ENCODE measurements around the gene EVI5L. TPM values are rescaled to one million over a fixed set of nuclear protein-coding genes. Genes with fewer than 3 reads are reported as not detected.

EVI5L gene
- total RNA-seq, 3 donors from 2014 or later = 7.5 to 12.5 (median 9.2) TPM

- Histone ChIP-seq H3K27ac (no peak overlapping the region), H3K27me3 (peaks cover 5 to 45% of the 10 kb centered on the region in 2 donors), H3K4me3 (peak overlapping the region in 1 of 3 donors; percentile 32), H3K36me3 (no peaks in the 10 kb centered on the region), H3K4me1 (no peaks in the 10 kb centered on the region), H3K9me3 (no peaks in the 10 kb centered on the region)
- intact Hi-C loops (cut with DNase I; ENCODE audit: low total_unique reads) = no loop called here
- no peak for TF ChIP-seq POLR2A (IDR thresholded peaks at IDR 0.05)
- TF ChIP-seq CTCF (IDR thresholded peaks at IDR 0.05) = no peak
- TF ChIP-seq POLR2AphosphoS5 (IDR thresholded peaks at IDR 0.05) = no peak
- DNase-seq (ENCODE audit: low spot score in 2 of 2) = no peak
Observed at GRCh38 chr19:7787602-7788177, 42.3 kb upstream of the EVI5L start.

- Histone ChIP-seq H3K9me3 (no peaks in the 10 kb centered on the region), H3K36me3 (no peaks in the 10 kb centered on the region), H3K4me1 (no peaks in the 10 kb centered on the region), H3K27ac (no peak overlapping the region), H3K4me3 (peak overlapping the region in 2 of 3 donors; percentile 4 to 32), H3K27me3 (peaks cover 5 to 45% of the 10 kb centered on the region in 2 donors)
- no peak for DNase-seq (ENCODE audit: low spot score in 2 of 2)
- intact Hi-C loops (cut with DNase I; ENCODE audit: low total_unique reads) = no loop called here
- no peak for TF ChIP-seq CTCF (IDR thresholded peaks at IDR 0.05)
- no peak for TF ChIP-seq POLR2A (IDR thresholded peaks at IDR 0.05)
- TF ChIP-seq POLR2AphosphoS5 (IDR thresholded peaks at IDR 0.05) = no peak
Observed at GRCh38 chr19:7788178-7788932, 41.7 kb upstream of the EVI5L start.

- H3K27ac ChIP-seq = no peak overlapping the region
- intact Hi-C loops (cut with DNase I; ENCODE audit: low total_unique reads) = no loop called here
- peaks cover 5 to 45% of the 10 kb centered on the region in 2 donors for H3K27me3 ChIP-seq
- H3K4me1 ChIP-seq = no peaks in the 10 kb centered on the region
- DNase-seq (ENCODE audit: low spot score in 2 of 2) = no peak
- no peaks in the 10 kb centered on the region for H3K9me3 ChIP-seq
- no peaks in the 10 kb centered on the region for H3K36me3 ChIP-seq
- TF ChIP-seq POLR2A (IDR thresholded peaks at IDR 0.05) (no peak), POLR2AphosphoS5 (IDR thresholded peaks at IDR 0.05) (no peak), CTCF (IDR thresholded peaks at IDR 0.05) (no peak)
- peak overlapping the region in 1 of 3 donors; percentile 4 for H3K4me3 ChIP-seq
Observed at GRCh38 chr19:7788933-7789323, 41.1 kb upstream of the EVI5L start.

- H3K4me3 ChIP-seq = peak overlapping the region in 1 of 3 donors; percentile 4
- H3K27ac ChIP-seq = no peak overlapping the region
- intact Hi-C loops (cut with DNase I; ENCODE audit: low total_unique reads) = no loop called here
- peaks cover 5 to 45% of the 10 kb centered on the region in 2 donors for H3K27me3 ChIP-seq
- H3K36me3 ChIP-seq = no peaks in the 10 kb centered on the region
- H3K9me3 ChIP-seq = no peaks in the 10 kb centered on the region
- no peak for TF ChIP-seq CTCF (IDR thresholded peaks at IDR 0.05)
- TF ChIP-seq POLR2A (IDR thresholded peaks at IDR 0.05) = no peak
- TF ChIP-seq POLR2AphosphoS5 (IDR thresholded peaks at IDR 0.05) = no peak
- H3K4me1 ChIP-seq = no peaks in the 10 kb centered on the region
- DNase-seq (ENCODE audit: low spot score in 2 of 2) = no peak
Observed at GRCh38 chr19:7789447-7789846, 40.6 kb upstream of the EVI5L start.

- no peak overlapping the region for H3K4me3 ChIP-seq
- DNase-seq (ENCODE audit: low spot score in 2 of 2) = no peak
- H3K36me3 ChIP-seq = no peaks in the 10 kb centered on the region
- TF ChIP-seq CTCF (IDR thresholded peaks at IDR 0.05) (no peak), POLR2AphosphoS5 (IDR thresholded peaks at IDR 0.05) (no peak), POLR2A (IDR thresholded peaks at IDR 0.05) (no peak)
- no peak overlapping the region for H3K27ac ChIP-seq
- no peaks in the 10 kb centered on the region for H3K9me3 ChIP-seq
- intact Hi-C loops (cut with DNase I; ENCODE audit: low total_unique reads) = loop anchor here (5.0 kb wide), 1 partner anchor 703 kb away; no protein-coding TSS in a partner anchor
- H3K4me1 ChIP-seq = no peaks in the 10 kb centered on the region
- peaks cover 5 to 43% of the 10 kb centered on the region in 2 donors for H3K27me3 ChIP-seq
Observed at GRCh38 chr19:7790416-7790815, 39.6 kb upstream of the EVI5L start.

All from breast epithelium (tissue), 4 donors.